NCI-H1105 (cell line): ENCODE data around the gene C10orf90.

ENCODE experiments used
- DNase-seq: peaks from one replicate; lab custom pipeline; 2025; lab: John Stamatoyannopoulos, UW

The C10orf90 gene

DNA sequence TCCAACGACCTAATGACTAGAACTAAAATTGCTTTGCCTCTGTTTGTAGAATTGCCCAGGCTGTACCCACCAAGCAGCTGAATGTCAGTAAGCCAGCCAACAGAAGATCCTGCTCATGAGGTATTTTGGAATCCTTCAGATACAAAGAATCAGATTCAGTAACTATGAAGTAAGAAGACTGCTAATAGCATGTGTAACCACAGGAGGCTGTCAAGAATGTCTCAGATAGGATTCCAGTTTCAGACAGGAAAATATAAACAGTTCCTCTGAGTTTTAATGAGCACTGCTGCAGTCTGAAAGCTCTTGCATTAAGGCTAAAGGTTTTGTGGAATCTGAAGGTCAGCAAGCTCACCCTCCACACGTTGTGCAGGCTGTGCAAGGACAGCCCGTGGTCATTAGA is 169.6 kb downstream of the C10orf90 start:
- DNase-seq: no peak

- DNase-seq: no peak
Observed at GRCh38 chr10:126500185-126500584, 170.3 kb downstream of the C10orf90 start.

GRCh38 chr10:126499744-126500143 is 170.7 kb downstream of the C10orf90 start:
- no peak for DNase-seq

DNA sequence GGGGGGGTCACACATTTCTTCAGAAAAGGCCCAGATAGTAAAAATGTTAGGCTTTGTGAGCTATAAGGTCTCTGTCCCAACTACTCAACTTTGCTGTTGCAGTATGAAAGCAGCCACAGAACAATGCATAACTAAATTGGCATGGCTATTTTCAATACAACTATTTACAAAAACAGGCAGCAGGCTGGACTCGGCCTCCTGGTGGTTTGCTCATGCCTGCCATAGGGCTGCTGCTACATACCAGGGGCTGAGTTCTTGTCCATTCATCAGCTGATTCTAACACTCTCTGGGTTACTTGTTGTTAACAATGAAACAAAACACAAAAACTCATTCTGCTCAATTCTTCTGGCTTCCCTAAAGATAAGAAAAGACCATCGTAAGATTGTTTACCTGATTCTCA is 172.8 kb downstream of the C10orf90 start:
- no peak for DNase-seq

DNA sequence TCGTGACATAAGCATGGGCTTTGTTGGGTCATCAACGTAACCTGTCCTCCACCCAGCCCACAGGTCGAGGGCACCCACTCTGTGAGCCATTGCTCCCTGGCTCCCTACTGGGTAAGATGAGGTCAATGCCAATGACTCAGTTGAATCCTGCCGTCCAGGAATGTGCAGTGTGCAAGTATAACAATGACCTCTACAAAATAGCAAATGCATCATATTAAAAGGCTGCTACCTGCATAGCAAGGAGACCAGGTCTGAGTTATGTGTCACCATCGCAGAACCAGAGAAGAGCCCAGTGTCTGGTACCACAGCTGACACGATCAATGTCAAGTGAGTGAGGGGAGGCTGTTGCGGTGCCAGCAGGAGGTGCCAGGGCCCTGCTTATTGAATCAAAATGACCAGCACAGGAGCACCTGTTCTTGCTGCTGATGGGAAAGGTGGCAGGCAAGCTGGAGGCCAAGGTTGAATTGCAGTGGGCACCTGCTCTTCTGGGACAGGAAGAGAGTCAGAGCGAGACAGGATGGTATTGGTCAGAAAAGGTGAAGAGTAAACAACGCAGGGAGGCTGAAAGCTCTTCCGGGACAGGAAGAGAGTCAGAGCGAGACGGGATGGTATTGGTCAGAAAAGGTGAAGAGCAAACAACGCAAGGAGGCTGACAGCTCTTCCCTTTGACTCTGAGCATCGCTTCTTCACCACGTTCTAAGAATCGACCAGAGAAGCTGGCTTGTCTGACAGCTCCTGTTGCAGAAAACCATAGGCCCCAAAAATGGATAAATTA is 173.5 kb downstream of the C10orf90 start:
- no peak for DNase-seq

GRCh38 chr10:126491476-126491875 is 179.0 kb downstream of the C10orf90 start:
- DNase-seq: no peak

GRCh38 chr10:126481181-126481580 is 189.3 kb downstream of the C10orf90 start:
- DNase-seq: no peak

DNA sequence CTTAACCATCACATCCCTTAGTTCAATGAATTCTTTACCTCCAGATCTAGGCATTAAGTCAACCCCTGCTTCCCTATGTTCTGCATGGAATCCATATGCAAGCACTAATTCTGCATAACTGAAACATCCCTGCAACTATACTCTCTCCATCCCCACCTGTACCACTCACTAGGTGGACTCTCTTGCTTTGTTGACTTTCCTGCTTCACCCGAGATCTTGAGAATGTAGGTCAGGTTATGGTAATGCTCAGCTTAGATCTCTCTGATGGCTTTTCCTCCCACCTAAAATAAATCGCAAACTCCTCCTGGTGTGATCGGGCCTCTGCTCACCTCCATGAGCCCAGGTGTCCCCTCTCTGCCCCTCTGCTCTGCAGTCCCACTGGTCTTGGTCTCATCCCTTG is 189.8 kb downstream of the C10orf90 start:
- no peak for DNase-seq

DNA sequence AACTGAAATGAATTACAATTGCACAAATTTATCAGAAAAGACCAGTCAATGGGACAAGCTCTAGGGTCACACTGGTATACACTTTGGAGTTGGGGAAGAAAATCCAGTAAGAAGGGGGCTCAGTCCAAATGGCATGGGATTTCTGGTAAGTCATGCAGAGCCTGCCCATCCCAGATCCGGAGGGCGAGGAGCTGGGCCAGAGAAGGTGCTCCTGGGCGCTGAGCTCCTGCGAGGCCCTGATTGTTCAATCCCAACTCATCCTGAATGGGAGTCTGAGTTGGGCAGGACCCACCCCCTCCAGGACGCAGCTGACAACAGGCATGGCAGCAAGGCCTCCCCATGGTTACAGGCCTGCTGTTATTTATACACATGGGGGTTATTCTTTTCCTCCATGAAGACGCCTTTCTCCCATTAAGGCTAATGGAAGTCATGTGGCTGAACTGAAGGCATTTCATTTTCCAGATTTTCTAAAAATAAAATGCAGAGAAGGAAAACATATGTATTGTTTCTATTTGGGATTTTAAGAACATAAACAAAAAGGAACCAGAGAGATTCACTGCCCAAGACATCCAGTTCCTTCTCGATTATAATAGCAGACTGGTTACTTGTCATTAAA is 191.1 kb downstream of the C10orf90 start:
- no peak for DNase-seq

DNA sequence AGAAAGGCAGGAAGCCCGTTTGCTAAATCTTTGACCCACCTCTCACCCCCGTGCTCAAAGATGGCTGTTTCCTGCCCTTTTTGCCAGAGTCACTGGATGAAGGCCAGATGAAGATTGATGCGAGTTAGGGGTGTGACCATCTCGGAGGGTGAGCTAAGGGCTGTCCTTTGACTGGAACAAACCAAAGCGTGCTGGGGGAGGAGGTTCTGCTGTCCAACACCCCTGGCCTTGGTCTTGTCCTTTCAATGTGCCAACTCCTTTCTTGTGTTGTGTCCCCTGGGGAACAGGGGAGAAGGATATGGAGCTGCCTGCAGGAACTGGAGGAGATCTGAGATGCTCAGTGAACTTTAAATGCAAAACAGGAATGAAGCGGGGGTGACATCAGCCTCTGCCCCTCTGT is 191.9 kb downstream of the C10orf90 start:
- DNase-seq: no peak

- no peak for DNase-seq
Observed at GRCh38 chr10:126476246-126476645, 194.2 kb downstream of the C10orf90 start.

DNA sequence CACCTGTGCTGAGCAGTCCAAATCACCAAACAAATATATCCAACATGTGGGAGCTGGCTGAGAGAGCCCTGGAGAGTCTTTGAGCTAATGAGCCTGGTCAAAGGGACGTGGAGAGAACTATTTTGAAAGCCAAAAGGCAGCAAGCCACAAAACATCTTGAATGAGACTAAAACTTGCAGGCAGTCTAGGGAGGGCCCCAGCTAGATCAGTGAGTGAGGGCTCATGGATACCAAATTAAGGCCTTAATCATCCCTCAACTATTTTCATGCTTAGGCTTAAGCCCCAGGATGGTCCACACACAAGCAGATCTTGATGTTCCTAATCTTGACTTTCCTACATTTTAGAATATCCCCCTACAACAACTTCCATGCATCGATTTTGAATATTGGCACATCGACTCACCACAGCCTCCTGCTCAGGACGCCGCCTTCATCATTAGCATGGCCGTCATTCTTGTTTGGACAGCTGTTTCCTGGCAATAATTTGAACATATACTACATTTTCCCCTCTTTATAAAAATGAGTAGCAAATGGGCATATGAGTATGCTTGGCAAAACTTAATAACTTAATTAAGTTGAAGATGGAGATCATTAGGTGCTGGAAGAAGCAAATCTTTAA is 195.3 kb downstream of the C10orf90 start:
- no peak for DNase-seq

DNA sequence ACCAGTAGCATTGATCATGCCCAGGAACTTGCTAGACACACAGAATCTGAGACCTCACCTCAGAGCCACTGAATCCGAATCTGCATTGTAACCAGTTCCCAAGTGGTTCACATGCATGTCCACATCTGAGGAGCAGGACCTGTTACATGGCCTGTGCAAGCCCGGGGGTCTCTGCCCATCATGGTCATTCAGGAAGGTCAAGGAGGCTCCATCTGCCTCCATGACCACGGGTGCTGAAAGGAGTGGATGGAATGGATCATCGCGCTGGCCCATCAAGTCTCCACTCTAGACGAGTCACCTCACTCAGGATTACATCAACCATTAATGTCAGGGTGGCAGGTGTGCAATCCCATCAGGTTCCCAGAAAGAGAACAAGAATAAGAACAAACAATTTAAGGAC is 196.5 kb downstream of the C10orf90 start:
- DNase-seq: no peak

DNA sequence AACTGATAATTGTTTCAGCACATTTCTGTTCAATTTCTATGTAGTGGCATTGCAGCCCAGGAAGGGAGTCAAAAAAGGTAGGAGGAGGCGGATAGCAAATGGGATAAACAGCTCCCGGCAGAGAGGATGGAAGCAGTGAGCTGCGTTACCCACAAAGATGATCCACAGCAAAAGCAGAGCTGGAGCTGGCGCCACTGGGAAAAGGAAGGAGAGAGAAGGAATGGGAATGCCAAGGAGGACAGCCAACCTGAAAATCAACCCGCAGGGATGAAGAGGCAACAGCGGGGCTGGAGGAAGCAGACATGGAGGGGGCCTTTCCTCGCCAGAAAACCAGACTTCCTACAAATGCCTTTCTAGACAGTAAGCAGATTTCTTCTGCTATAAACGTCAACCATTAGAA is 199.5 kb downstream of the C10orf90 start:
- no peak for DNase-seq

- no peak for DNase-seq
Observed at GRCh38 chr10:126469692-126470091, 200.8 kb downstream of the C10orf90 start.

DNA sequence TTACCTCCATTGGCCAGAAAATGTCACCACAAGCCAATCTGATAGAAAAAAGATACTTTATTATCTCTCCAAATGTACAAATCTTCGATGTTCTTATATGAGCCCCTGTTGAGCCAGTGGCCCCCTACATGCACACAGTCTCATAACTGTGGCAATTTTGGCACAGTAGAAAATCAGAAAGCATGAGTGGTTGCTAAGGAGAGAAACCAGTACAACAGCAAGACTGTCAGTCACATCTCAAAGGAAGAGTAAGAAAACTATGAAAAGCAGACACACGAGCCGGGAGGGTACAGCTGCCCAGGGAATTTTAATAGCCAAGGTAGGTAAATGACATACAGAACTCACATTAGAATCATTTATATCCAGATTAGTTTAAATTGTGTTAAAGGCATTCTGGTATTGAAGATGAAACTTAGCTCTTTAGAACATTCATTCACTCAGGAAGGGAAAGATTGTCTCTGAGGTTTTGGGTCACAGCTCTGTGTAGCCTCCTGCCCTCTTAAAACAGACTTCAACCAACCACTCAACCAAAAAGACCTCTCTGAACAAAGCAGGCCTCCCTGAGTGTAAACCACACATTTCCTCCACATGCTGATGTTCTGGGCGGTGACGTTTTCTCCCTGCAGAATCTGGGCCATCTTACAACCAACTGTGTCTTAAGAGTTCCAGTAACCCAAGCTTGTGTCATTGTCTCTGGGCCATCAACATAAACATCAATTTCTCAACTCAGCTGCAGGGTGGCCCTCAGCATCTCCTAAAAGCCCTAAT is 201.4 kb downstream of the C10orf90 start:
- DNase-seq: no peak

DNA sequence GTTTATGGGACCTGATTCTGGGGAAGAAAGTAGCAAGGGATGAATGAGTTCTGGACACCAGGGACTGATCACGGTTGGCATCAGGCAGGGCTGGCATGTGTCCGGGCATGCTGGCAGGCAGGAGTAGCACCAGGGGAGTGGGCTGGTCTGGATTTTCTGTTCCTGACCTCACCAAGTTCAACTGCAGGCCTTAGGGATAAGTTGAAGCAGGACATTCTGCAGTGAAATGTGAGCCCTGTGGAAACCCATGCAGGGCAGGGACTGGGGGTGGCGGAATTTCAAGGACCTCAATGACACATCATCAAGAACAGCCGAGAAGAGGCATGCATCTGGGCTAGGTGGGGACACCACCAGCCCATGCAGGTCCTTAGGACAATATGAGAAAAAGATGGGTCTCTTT is 202.0 kb downstream of the C10orf90 start:
- no peak for DNase-seq

DNA sequence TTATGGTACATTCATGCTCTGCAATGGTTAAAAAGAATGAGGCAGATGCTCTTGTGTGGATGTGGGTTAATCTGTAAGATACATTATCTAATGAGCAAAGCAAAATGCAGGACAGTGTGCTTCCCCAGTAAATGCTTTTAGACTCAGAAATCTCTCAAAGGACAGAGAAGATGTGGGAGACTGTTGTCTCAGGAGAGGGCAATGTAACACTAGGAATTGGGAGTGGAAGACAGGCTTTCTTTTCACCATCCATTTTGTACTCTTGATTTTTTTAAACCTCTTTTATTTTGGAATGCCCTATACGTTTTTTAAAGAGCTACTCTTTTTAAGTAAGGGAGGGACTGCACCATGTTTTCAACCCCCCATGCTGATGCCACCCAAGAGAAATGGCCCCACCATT is 204.7 kb downstream of the C10orf90 start:
- no peak for DNase-seq

DNA sequence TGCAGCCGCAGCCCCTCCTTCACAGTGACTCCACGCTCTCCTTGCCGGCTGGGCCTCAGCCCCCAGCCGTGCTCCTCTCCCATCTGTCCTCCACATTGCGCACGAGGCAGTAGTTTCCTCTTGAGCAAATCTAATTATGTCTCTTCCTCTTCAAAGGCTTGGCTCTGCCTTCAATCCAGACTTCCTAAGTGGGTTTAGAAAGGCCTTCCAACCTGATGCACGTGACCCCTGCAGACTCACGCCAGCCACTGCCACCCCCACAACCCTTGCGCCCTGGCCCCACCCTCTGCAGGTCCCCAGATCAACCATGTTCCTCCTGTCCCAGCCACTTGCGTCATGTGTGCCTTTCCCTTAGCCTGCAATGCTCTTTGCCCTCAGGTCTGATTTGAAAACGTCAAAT is 207.2 kb downstream of the C10orf90 start:
- DNase-seq: no peak

GRCh38 chr10:126461289-126461940 is 209.1 kb downstream of the C10orf90 start:
- no peak for DNase-seq

DNA sequence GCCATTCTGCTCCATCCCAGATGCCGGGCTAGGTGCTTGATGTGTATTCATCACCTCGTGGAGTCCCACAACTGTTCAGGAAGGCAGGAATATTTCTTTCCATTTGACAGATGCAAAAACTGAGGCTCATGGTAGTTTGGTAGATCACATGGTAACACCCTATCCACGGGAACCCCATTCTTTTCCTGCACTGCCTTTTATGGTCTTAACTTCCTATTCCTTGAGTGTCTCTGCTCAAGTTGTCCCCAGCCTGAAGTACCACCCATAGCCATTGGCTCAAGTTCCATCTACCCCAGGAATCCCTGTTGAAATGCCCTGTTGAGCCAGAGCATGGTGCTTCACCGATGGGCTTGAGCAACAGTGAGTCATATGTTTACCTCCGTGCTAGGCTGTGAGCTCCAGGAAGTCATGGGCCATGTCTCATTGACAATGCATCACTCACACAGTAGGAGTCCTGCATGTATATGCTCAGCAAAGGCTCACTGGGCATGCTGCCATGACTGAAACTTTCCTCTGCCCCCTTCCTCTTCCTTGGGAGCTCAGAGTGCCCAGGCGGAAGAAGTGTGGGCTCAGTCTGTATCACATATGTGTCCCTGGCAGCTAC is 210.5 kb downstream of the C10orf90 start:
- DNase-seq: no peak
